HG02610 (cell line): ENCODE data around the gene CACNA2D4.

Source experiments
- ATAC-seq: cut with Tn5 transposase; IDR thresholded peaks from one replicate; pipeline ENCODE4 v1.9.1; 2021; ENCODE audit warnings: mild to moderate bottlenecking, moderate library complexity; ENCODE audit not compliant: unreplicated experiment

Gene CACNA2D4

DNA sequence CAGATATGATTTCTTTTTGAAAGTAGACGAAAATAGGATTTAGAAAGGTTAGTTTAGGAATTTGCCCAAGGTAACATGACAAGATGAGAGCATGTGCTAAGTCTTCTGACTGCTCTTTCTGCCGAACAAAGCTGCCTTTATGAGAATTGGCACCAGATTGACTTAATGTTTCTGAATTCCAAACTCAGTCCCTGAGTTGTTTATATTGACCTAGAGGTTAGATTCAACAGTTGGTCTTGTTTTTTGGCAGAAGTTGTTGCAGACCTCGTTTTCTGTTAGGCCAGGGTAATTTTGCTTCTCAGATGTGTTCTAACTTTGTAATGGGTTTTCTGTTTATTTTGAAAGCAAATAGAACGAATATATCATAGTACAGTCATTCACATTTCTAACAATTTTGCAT, 159.6 kb downstream of the CACNA2D4 start:
- ATAC-seq: no peak

DNA sequence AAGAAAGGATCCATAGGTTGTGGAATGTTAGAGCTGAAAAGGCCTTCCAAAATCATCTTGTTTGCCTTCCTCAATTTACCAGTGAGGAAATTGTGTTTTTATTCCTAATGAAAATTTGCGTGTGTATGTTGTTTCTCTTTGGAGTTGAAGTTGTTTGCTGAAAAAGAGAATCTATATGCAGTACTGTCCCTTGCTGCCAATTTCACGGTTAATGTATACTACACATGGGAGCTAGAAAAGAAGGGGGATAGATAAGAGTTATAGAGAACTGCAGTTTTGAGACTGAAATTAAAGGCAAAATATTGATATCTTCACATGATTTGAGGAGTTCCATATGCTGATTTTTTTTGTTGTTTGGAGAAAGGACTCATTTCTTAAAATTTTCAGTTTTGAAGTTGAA, 160.1 kb downstream of the CACNA2D4 start:
- ATAC-seq: no peak

DNA sequence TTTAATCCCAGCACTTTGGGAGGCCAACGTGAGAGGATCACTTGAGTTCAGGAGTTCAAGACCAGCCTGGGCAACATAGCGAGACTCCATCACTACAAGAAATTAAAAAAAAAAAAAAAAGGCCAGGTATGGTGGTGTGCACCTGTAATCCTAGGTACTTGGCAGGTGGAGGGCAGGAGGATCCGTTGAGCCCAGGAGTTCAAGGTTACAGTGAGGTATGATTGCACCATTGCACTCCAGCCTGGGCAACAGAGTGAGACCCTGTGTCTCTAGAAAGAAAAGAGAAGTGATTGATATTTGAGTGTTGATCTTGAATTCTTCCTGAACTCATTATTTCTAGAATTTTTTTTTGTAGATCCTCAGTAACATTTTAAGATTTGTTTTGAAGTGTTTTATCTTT, 168.2 kb downstream of the CACNA2D4 start:
- ATAC-seq: no peak

DNA sequence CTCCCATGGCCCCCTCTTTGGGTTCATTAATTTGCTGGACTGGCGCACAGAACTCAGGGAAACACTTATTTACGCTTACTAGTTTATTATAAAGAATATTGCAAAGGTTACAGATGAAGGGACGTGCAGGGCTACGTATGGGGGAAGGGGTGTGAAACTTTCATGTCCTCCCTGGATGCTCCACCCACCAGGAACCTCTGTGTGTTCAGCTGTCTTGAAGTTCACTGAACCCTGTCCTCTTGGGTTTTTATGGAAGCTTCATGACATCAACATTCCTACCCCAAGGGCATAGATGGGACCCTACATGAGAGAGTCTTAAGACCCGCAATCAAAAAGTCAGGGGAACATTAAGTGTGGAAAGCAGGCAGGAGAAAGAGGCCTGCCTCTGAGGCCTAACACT, 169.4 kb downstream of the CACNA2D4 start:
- ATAC-seq: no peak

DNA sequence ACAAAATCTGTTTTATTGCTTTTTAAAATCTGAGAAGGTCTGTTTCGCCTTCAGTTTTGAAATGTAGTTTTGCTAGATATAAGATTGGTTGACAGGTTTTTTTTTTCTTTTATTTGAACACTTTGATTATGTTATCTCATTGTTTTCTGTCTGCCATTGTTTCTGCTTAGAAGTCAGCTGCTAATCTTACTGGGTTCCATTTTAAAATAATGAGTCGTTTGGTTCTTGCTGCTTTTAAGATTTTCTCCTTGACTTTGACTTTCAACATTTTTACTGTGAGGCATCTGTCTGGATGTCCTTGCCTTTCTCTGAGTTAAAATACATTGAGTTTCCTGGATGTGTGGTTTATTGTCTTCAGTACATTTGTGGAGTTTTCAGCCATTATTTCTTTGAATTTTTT, 170.8 kb downstream of the CACNA2D4 start:
- no peak for ATAC-seq

DNA sequence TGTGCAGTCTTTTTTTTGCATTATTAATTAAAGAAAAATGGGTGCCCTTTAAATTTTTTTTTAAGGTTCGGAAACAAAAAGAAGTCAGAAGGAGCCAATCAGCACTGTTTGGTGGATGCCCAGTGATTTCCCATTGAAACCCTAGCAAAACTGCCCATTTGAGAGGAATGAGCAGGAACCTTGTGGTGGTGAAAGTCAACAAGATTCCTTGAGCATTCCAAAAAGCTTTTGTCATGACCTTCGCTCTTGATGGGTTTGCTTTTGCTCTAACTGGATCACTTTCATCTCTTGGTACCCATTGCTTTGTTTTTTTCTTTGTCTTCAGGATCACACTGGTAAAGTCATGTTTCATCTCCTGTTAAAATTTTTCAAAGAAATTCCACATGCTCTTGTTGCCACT, 173.5 kb downstream of the CACNA2D4 start:
- ATAC-seq: no peak
